ENCODE measurements around the gene AQP1.

AQP1 gene

GRCh38 chr7:30906014-30906413, 5.6 kb upstream of the AQP1 start:
- H3K27ac ChIP-seq: no peak overlapping the region

GRCh38 chr7:30906515-30907240, 5.0 kb upstream of the AQP1 start:
- no peak overlapping the region for H3K27ac ChIP-seq

More at GRCh38 chr7:30906014-30906413, 5.6 kb upstream of the AQP1 start:
- TF ChIP-seq CTCF (conservative IDR thresholded peaks at IDR 0.05): no peak
- TF ChIP-seq ZFX (IDR thresholded peaks at IDR 0.05): no peak

GRCh38 chr7:30907527-30908267, 4.0 kb upstream of the AQP1 start:
- TF ChIP-seq CTCF (conservative IDR thresholded peaks at IDR 0.05) (no peak), ZFX (IDR thresholded peaks at IDR 0.05) (no peak)

More at GRCh38 chr7:30906515-30907240, 5.0 kb upstream of the AQP1 start:
- TF ChIP-seq ZFX (IDR thresholded peaks at IDR 0.05) (no peak), CTCF (conservative IDR thresholded peaks at IDR 0.05) (no peak)

GRCh38 chr7:30908681-30909080, 3.0 kb upstream of the AQP1 start:
- no peak overlapping the region for H3K27ac ChIP-seq
- no peak for TF ChIP-seq CTCF (conservative IDR thresholded peaks at IDR 0.05)
- TF ChIP-seq ZFX (IDR thresholded peaks at IDR 0.05): no peak

More at GRCh38 chr7:30907527-30908267, 4.0 kb upstream of the AQP1 start:
- H3K27ac ChIP-seq: no peak overlapping the region

GRCh38 chr7:30909431-30909830, 2.2 kb upstream of the AQP1 start:
- H3K27ac ChIP-seq: no peak overlapping the region
- no peak for TF ChIP-seq ZFX (IDR thresholded peaks at IDR 0.05)
- TF ChIP-seq CTCF (conservative IDR thresholded peaks at IDR 0.05): no peak

GRCh38 chr7:30910411-30911073, 1.1 kb upstream of the AQP1 start:
- TF ChIP-seq CTCF (conservative IDR thresholded peaks at IDR 0.05): no peak
- no peak for TF ChIP-seq ZFX (IDR thresholded peaks at IDR 0.05)
- H3K27ac ChIP-seq: no peak overlapping the region

- H3K27ac ChIP-seq: no peak overlapping the region
- TF ChIP-seq CTCF (conservative IDR thresholded peaks at IDR 0.05) (no peak), ZFX (IDR thresholded peaks at IDR 0.05) (no peak)
These were observed 520 bp upstream of the AQP1 start for GRCh38 chr7:30911133-30911532.

Data from C4-2B (cell line).